HS-5 (cell line): ENCODE results near the gene RFLNA.

Experiments used
- DNase-seq: peaks from one replicate; pipeline ENCODE4 v3.0.0-alpha.2; 2012; ENCODE audit warnings: low read depth

Gene RFLNA

DNA sequence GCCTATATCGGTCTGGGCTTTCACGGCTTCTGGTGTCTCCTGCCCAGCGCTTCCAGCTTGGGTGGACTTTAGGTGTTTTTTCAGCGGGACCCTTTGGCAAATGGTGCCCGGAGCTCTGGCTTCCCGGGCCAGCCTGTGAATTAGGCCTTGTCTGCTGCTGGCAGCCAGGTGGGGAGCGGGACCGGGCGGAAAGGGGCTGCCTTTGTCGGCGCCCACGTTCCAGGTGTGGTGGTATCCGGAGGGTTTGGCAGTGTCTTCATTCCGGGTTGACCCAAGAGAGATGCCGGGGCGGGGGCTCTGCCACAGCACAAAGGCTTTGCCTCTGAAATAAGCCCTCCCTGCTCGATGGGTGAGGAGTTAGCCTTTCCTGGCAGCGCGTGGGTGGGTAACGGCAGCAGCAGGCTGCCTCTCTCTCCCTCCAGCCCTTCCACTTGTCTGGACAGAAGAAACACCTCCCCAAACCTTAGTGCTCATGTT is 9.5 kb downstream of the RFLNA start:
- no peak for DNase-seq

GRCh38 chr12:124305136-124305535 is 10.2 kb downstream of the RFLNA start:
- DNase-seq: no peak

- no peak for DNase-seq
Observed at GRCh38 chr12:124305776-124306685, 11.1 kb downstream of the RFLNA start.

DNA sequence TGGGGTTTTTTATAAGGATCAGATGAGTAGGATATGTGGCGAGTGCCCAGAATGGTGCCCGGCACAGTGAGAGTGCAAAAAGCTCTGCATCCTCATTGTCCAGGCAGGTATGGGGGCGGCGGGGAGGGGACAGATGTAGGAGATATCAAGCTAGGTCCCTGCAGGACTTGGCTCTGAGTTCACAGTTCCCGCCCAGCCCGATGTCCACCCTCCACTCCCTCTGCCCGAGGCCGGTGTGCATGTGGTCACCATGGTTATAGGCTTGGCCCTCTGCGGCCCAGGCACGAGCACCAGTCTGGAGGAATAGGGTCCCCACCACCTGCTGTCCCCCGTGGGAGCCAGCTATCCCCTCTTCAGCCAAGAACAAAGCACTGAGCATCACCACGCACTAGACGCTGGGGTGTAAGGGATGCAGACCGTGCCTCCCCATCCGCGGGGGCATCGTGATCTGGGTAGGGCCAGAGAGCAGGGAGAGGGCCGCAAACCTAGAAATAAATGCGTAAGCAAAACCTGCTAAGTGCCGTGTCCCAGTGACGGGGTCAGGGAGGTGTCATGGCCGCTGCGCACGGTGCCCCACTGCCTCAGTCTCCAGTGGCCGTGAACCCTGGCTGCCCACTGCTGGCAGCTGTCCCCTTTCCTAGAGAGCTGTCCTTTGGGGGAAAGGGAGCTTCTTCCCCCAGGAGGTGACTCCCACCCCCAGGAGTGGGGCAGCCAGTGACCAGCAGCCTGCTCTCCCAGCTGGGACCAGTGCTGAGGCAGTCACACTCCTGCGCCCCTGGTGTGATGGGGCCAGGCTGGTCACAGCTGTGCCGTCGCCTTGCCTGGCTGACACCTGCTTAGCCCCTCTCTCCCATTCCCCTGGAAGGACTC is 12.0 kb downstream of the RFLNA start:
- DNase-seq: no peak

DNA sequence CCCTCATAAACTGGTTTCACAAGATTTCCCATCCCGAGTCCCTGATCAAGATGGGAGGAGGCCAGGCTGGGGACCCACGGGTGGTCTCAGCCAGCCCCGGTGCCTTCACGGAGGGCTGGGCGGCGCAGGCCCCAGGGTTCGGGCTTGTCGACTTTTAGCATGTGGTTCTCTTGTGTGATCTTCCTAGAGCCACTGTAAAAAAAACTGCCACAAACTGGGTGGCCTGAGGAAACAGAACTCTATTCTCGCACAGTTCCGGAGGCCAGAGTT is 12.6 kb downstream of the RFLNA start:
- no peak for DNase-seq

- DNase-seq: no peak
Observed at GRCh38 chr12:124308741-124309140, 13.8 kb downstream of the RFLNA start.

DNA sequence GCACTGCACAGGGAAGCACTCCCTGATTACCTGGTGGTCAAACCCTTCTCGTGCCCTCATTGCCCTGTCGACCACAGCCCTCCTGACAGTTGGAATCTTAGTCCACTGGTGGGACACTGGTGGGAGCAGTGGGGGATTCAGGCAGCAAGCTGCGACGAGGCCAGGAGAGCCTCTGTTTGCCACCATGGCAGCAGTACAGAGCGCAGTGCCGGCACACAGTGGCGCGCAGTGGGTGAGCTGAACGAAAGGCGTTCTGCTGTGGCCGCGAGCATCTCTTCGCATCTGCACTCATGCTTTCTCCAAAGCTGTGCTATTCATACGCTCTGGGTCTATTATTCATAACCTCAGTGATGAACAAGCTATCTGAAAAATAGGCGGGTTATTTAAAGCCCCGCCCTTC is 14.3 kb downstream of the RFLNA start:
- DNase-seq: no peak

DNA sequence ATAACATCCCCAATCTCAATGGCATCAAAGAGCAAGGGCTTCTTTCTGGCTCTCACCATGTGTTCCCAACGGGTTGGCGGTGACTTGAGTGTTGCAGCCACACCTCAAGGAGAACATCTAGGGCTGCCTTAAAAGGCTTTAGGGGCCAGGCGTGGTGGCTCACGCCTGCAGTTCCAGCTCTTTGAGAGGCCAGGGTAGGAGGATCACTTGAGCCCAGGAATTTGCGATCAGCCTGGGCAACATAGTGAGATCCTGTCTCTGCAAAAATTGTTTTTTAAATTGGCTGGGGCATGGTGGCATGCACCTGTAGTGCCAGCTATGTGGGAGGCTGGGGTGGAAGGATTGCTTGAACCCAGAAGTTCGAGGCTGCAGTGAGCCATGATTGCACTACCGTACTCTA is 14.9 kb downstream of the RFLNA start:
- DNase-seq: no peak

DNA sequence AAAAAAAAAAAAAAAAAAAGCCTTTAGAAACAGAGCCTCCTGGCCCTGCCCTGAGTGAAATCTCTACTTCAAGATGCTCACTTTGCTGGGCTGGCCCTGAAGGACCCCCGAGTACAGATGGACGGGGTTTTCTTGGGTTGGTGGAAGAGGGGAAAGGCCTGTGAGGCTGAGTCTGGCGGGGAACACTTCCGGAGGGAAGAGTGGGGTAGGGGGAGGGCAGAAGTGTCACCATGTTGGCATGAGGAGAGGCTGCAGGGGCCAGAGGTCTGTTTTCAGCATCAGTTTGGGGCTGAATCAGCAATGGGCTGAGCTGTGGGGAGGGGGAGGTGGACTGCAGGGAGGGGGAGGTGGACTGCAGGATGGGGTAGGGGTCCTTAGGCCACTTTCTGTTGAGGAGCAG is 15.3 kb downstream of the RFLNA start:
- no peak for DNase-seq

DNA sequence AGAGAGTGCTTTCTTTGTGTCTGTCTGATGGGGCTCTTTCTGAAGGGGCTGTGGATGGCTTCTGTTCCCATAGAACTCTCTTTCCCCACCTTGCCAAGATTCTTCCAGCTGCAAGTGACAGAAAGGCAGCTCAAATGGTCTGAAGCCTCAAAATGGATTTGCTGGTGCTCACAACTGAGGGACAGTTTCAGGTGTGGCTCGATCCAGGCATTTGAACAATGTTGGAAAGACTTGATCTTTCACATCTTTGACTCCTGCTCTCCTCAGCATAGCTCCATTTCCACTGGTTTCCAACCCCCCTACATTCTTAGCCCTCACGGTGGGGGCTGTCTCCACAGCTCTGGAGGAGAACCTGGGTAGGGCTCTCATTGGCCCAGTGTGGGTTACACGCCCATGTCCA is 15.9 kb downstream of the RFLNA start:
- no peak for DNase-seq

GRCh38 chr12:124311292-124312109 is 16.6 kb downstream of the RFLNA start:
- DNase-seq: no peak

- no peak for DNase-seq
Observed at GRCh38 chr12:124312601-124313000, 17.7 kb downstream of the RFLNA start.

DNA sequence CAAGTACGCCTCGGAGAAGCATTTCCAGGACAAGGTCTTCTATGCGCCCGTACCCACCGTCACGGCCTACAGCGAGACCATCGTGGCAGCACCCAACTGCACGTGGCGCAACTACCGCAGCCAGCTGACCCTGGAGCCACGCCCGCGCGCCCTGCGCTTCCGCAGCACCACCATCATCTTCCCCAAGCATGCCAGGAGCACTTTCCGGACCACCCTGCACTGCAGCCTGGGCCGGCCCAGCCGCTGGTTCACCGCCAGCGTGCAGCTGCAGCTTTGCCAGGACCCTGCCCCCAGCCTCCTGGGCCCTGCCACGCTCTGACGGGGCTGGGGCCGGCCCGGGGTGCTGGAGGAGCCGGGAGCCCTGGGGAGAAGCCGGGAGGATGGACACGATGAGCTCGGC is 19.3 kb downstream of the RFLNA start:
- DNase-seq: no peak

- no peak for DNase-seq
Observed at GRCh38 chr12:124314766-124315165, 19.9 kb downstream of the RFLNA start.

- no peak for DNase-seq
Observed at GRCh38 chr12:124315372-124316044, 20.6 kb downstream of the RFLNA start.

GRCh38 chr12:124316257-124316900 is 21.5 kb downstream of the RFLNA start:
- DNase-seq: no peak

DNA sequence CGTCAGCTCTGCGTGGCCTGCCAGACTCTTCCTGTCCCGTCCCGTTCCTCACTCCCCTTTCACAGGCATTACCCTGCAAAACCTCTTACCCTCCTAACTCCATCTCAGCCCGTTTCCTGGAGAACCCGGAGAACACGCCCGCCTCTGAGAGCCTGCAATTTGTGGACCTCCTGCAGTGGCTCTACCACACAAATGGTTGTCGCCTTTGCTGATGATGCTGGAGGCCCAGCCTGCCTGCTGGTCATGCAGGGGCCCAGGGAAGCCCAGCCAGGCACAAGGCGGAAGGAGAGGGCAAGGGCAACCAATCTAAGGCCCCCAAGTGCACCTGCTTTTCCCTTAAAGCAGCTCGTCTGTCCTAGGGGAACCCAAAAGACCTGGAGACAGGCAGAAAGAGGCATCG is 22.5 kb downstream of the RFLNA start:
- DNase-seq: no peak

DNA sequence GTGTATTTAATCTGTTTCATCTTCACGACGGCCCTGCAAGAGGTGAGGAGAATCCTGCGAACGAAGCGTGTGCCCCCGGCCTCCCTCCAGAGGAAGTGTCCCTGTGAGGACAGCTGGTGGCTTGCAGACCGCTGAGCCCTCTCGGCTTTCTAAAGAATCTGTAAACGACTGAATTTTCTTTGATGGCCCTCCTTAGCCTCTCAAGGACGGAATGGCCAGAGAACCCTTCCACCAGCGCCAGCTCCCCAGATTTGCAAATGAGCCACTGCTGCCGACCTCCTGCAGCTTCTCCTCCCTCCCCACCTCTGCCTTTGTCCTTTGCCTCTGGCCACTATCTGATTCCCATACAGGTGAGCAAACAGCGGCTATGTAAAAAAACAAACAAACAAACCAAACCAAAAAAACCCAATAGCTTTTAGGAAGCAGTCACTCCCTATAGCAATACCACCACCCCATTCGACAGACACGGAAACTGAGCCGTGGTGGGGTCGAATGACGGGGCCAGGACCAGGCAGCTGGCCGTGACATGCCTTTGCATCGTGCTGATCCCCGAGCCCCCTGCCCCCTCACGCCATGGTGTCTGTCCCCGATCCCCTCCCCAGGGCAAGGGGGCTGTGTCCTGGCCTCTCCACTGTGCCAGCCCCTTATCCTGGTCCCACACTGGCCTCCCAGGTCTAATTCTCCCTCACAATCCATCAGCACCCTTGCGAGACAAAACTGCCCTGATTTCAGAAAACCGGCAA is 23.6 kb downstream of the RFLNA start:
- no peak for DNase-seq

GRCh38 chr12:124319368-124320050 is 24.6 kb downstream of the RFLNA start:
- DNase-seq: no peak

GRCh38 chr12:124321040-124321481 is 26.2 kb downstream of the RFLNA start:
- no peak for DNase-seq
